Stimulated activated naive CD8-positive, alpha-beta T cell treated with anti-CD3 and anti-CD28 coated beads, Interleukin-15, amount 100 ng/mL, for 72 hours (primary cell): ENCODE results near the gene EZH2.

Source experiments
- ATAC-seq: fragments of 150-1000 bp; cut with Tn5 transposase; 2 replicates; pipeline ENCODE4 v1.10.0; 2021; ENCODE audit warnings: mild to moderate bottlenecking, moderate library complexity
- DNase-seq, 2 donors: peaks; one replicate each; pipeline ENCODE4 v3.0.0; 2021 to 2022
- H3K27ac Mint-ChIP-seq, 2 donors: one replicate each; pipeline ENCODE4 v1.8.0; 2022; ENCODE audit warnings: mild to moderate bottlenecking in 2 of 2, mixed read lengths in 2 of 2, moderate library complexity in 2 of 2
- H3K27me3 Mint-ChIP-seq: one replicate; pipeline ENCODE4 v1.8.0; 2022; ENCODE audit warnings: mixed read lengths
- H3K4me1 Mint-ChIP-seq: one replicate; pipeline ENCODE4 v1.8.0; 2022; ENCODE audit warnings: mild to moderate bottlenecking, mixed read lengths
- H3K4me3 Mint-ChIP-seq, 2 donors: one replicate each; pipeline ENCODE4 v1.8.0; 2022; ENCODE audit warnings: mild to moderate bottlenecking in 2 of 2, mixed read lengths in 2 of 2, moderate library complexity in 1 of 2
- H3K9me3 Mint-ChIP-seq, 2 donors: one replicate each; pipeline ENCODE4 v1.8.0; 2022; ENCODE audit warnings: mixed read lengths in 2 of 2

The EZH2 gene

GRCh38 chr7:148912151-148912550 is 28.1 kb upstream of the EZH2 start:
- H3K27me3 Mint-ChIP-seq: no peaks in the 10 kb centered on the region
- peak overlapping the region; percentile 96 to 99 for H3K27ac Mint-ChIP-seq
- no peak for ATAC-seq
- no peaks in the 10 kb centered on the region for H3K9me3 Mint-ChIP-seq
- DNase-seq: no peak
- H3K4me1 Mint-ChIP-seq: peaks cover 86% of the 10 kb centered on the region
- H3K4me3 Mint-ChIP-seq: peak overlapping the region; percentile 69 to 80

- Mint-ChIP-seq H3K9me3 (no peaks in the 10 kb centered on the region), H3K27me3 (no peaks in the 10 kb centered on the region), H3K4me3 (peak overlapping the region in 1 of 2 donors; percentile 80), H3K4me1 (peaks cover 84% of the 10 kb centered on the region), H3K27ac (peak overlapping the region in 1 of 2 donors; percentile 99)
- no peak for DNase-seq
- no peak for ATAC-seq
These were observed 27.5 kb upstream of the EZH2 start for GRCh38 chr7:148911626-148912025.

GRCh38 chr7:148909568-148909967 is 25.5 kb upstream of the EZH2 start:
- Mint-ChIP-seq H3K4me3 (no peak overlapping the region), H3K4me1 (peaks cover 74% of the 10 kb centered on the region), H3K27me3 (no peaks in the 10 kb centered on the region), H3K9me3 (no peaks in the 10 kb centered on the region), H3K27ac (peak overlapping the region in 1 of 2 donors; percentile 10)
- DNase-seq: no peak
- ATAC-seq: no peak

- Mint-ChIP-seq H3K4me3 (no peak overlapping the region), H3K27me3 (no peaks in the 10 kb centered on the region), H3K4me1 (peaks cover 61% of the 10 kb centered on the region), H3K9me3 (no peaks in the 10 kb centered on the region), H3K27ac (no peak overlapping the region)
- DNase-seq (no peak), ATAC-seq (no peak)
These were observed 22.8 kb upstream of the EZH2 start for GRCh38 chr7:148906707-148907498.

GRCh38 chr7:148905093-148905666 is 21.1 kb upstream of the EZH2 start:
- Mint-ChIP-seq H3K27me3 (no peaks in the 10 kb centered on the region), H3K4me3 (no peak overlapping the region), H3K27ac (no peak overlapping the region), H3K9me3 (no peaks in the 10 kb centered on the region), H3K4me1 (peaks cover 49% of the 10 kb centered on the region)
- ATAC-seq: no peak
- no peak for DNase-seq

GRCh38 chr7:148903504-148903903 is 19.4 kb upstream of the EZH2 start:
- ATAC-seq (no peak), DNase-seq (no peak)
- Mint-ChIP-seq H3K9me3 (no peaks in the 10 kb centered on the region), H3K4me1 (peaks cover 38% of the 10 kb centered on the region), H3K4me3 (no peak overlapping the region), H3K27me3 (no peaks in the 10 kb centered on the region), H3K27ac (no peak overlapping the region)

- no peak for DNase-seq
- Mint-ChIP-seq H3K9me3 (no peaks in the 10 kb centered on the region), H3K4me3 (no peak overlapping the region), H3K27ac (no peak overlapping the region), H3K4me1 (peaks cover 33% of the 10 kb centered on the region), H3K27me3 (no peaks in the 10 kb centered on the region)
- no peak for ATAC-seq
These were observed 17.1 kb upstream of the EZH2 start for GRCh38 chr7:148901178-148901577.

- Mint-ChIP-seq H3K4me1 (peaks cover 23% of the 10 kb centered on the region), H3K27me3 (no peaks in the 10 kb centered on the region), H3K9me3 (no peaks in the 10 kb centered on the region), H3K4me3 (no peak overlapping the region), H3K27ac (no peak overlapping the region)
- ATAC-seq: no peak
- DNase-seq: no peak
These were observed 14.9 kb upstream of the EZH2 start for GRCh38 chr7:148898845-148899484.

- DNase-seq: no peak
- no peaks in the 10 kb centered on the region for H3K9me3 Mint-ChIP-seq
- no peak for ATAC-seq
- H3K4me3 Mint-ChIP-seq: no peak overlapping the region
- H3K27ac Mint-ChIP-seq: no peak overlapping the region
- no peaks in the 10 kb centered on the region for H3K27me3 Mint-ChIP-seq
- peaks cover 24% of the 10 kb centered on the region for H3K4me1 Mint-ChIP-seq
These were observed 10.5 kb upstream of the EZH2 start for GRCh38 chr7:148894591-148894990.

- no peak overlapping the region for H3K27ac Mint-ChIP-seq
- H3K4me3 Mint-ChIP-seq: no peak overlapping the region
- DNase-seq (no peak), ATAC-seq (no peak)
- H3K27me3 Mint-ChIP-seq: no peaks in the 10 kb centered on the region
- H3K9me3 Mint-ChIP-seq: no peaks in the 10 kb centered on the region
- peaks cover 27% of the 10 kb centered on the region for H3K4me1 Mint-ChIP-seq
These were observed 9.0 kb upstream of the EZH2 start for GRCh38 chr7:148893071-148893470.

- DNase-seq: no peak
- no peak overlapping the region for H3K27ac Mint-ChIP-seq
- no peaks in the 10 kb centered on the region for H3K27me3 Mint-ChIP-seq
- H3K4me1 Mint-ChIP-seq: peaks cover 41% of the 10 kb centered on the region
- no peaks in the 10 kb centered on the region for H3K9me3 Mint-ChIP-seq
- no peak overlapping the region for H3K4me3 Mint-ChIP-seq
- no peak for ATAC-seq
These were observed 4.2 kb upstream of the EZH2 start for GRCh38 chr7:148888300-148888699.

GRCh38 chr7:148886844-148887243 is 2.8 kb upstream of the EZH2 start:
- Mint-ChIP-seq H3K4me1 (peaks cover 35% of the 10 kb centered on the region), H3K9me3 (no peaks in the 10 kb centered on the region), H3K4me3 (no peak overlapping the region), H3K27ac (no peak overlapping the region), H3K27me3 (no peaks in the 10 kb centered on the region)
- ATAC-seq: no peak
- no peak for DNase-seq

GRCh38 chr7:148884299-148885022 is 370 bp upstream of the EZH2 start:
- peak overlapping the region; percentile 98 for H3K27ac Mint-ChIP-seq
- no peaks in the 10 kb centered on the region for H3K9me3 Mint-ChIP-seq
- H3K4me1 Mint-ChIP-seq: peaks cover 43% of the 10 kb centered on the region
- DNase-seq (peak; percentile 96), ATAC-seq (peak; percentile 93)
- no peaks in the 10 kb centered on the region for H3K27me3 Mint-ChIP-seq
- peak overlapping the region; percentile 88 to 95 for H3K4me3 Mint-ChIP-seq

GRCh38 chr7:148883266-148884048 is 634 bp downstream of the EZH2 start:
- H3K4me3 Mint-ChIP-seq: peak overlapping the region; percentile 90 to 95
- H3K4me1 Mint-ChIP-seq: peaks cover 37% of the 10 kb centered on the region
- DNase-seq (peak; percentile 63 to 75), ATAC-seq (peak; percentile 52)
- H3K27ac Mint-ChIP-seq: peak overlapping the region; percentile 93 to 97
- no peaks in the 10 kb centered on the region for H3K9me3 Mint-ChIP-seq
- no peaks in the 10 kb centered on the region for H3K27me3 Mint-ChIP-seq

GRCh38 chr7:148882841-148883265 is 1.2 kb downstream of the EZH2 start:
- H3K4me1 Mint-ChIP-seq: peaks cover 43% of the 10 kb centered on the region
- DNase-seq (no peak), ATAC-seq (no peak)
- no peaks in the 10 kb centered on the region for H3K9me3 Mint-ChIP-seq
- H3K4me3 Mint-ChIP-seq: peak overlapping the region; percentile 90 to 95
- peak overlapping the region; percentile 93 to 97 for H3K27ac Mint-ChIP-seq
- no peaks in the 10 kb centered on the region for H3K27me3 Mint-ChIP-seq
